HG03575 (cell line): ENCODE measurements around the gene SLC7A14.
A peak's percentile ranks its signal among the peaks of the same experiment; 100 is the strongest.

Source experiments
- ATAC-seq: cut with Tn5 transposase; IDR thresholded peaks from one replicate; pipeline ENCODE4 v1.9.1; 2021; ENCODE audit not compliant: unreplicated experiment, insufficient number of reproducible peaks, low FRiP score; ENCODE audit errors: extremely low read depth

SLC7A14 gene

GRCh38 chr3:170585937-170586310 is at the start of gene SLC7A14:
Gene SLC7A14 (minus strand): TSS chr3:170586075. CDS start chr3:170526936, 59,139 bp downstream.
- no peak for ATAC-seq

- ATAC-seq, result no peak
Measured at GRCh38 chr3:170635385-170635735, 49.5 kb upstream of the SLC7A14 start.

GRCh38 chr3:170634663-170635384 is 48.9 kb upstream of the SLC7A14 start:
- ATAC-seq, result peak; percentile 45

- ATAC-seq, result no peak
Measured at GRCh38 chr3:170633573-170633972, 47.7 kb upstream of the SLC7A14 start.

GRCh38 chr3:170632780-170633179 is 46.9 kb upstream of the SLC7A14 start:
- peak; percentile 80 for ATAC-seq

GRCh38 chr3:170631755-170632488 is 46.0 kb upstream of the SLC7A14 start:
- ATAC-seq, result no peak

- no peak for ATAC-seq
Measured at GRCh38 chr3:170623524-170623923, 37.6 kb upstream of the SLC7A14 start.

GRCh38 chr3:170622369-170623159 is 36.7 kb upstream of the SLC7A14 start:
- ATAC-seq, result no peak

GRCh38 chr3:170621256-170621655 is 35.4 kb upstream of the SLC7A14 start:
- no peak for ATAC-seq

GRCh38 chr3:170614214-170614966 is 28.5 kb upstream of the SLC7A14 start:
- no peak for ATAC-seq

GRCh38 chr3:170611751-170612150 is 25.9 kb upstream of the SLC7A14 start:
- ATAC-seq, result no peak

GRCh38 chr3:170610321-170610884 is 24.5 kb upstream of the SLC7A14 start:
- ATAC-seq, result no peak

- ATAC-seq, result no peak
Measured at GRCh38 chr3:170608475-170608874, 22.6 kb upstream of the SLC7A14 start.

GRCh38 chr3:170606675-170607074 is 20.8 kb upstream of the SLC7A14 start:
- no peak for ATAC-seq

GRCh38 chr3:170605490-170605889 is 19.6 kb upstream of the SLC7A14 start:
- no peak for ATAC-seq

- ATAC-seq, result no peak
Measured at GRCh38 chr3:170603770-170604510, 18.1 kb upstream of the SLC7A14 start.

- no peak for ATAC-seq
Measured at GRCh38 chr3:170602556-170602955, 16.7 kb upstream of the SLC7A14 start.

- no peak for ATAC-seq
Measured at GRCh38 chr3:170600005-170600624, 14.2 kb upstream of the SLC7A14 start.
